ES-I3 (cell line): Measurements from ENCODE around the gene APOL4.
"Not testable (repeated sequence)": the region's sequence is repeated elsewhere in the genome, so short reads cannot be mapped to it uniquely, and the experiment has no call there.

Experiments
- H3K36me3 ChIP-seq: 2 replicates; pipeline ENCODE4 v1.6.1; 2013; ENCODE audit warnings: mild to moderate bottlenecking, low read length, control low read depth, moderate library complexity; ENCODE audit not compliant: insufficient read depth
- H3K4me1 ChIP-seq: 2 replicates; pipeline ENCODE4 v1.6.1; 2013; ENCODE audit warnings: mild to moderate bottlenecking, control low read depth, low read length; ENCODE audit not compliant: insufficient read depth
- H3K9ac ChIP-seq: 2 replicates; pipeline ENCODE4 v1.6.1; 2013; ENCODE audit warnings: low read depth, mild to moderate bottlenecking, low read length, moderate library complexity
- H3K9me3 ChIP-seq: 2 replicates; pipeline ENCODE4 v1.6.1; 2013; ENCODE audit warnings: mild to moderate bottlenecking, low read length, moderate library complexity; ENCODE audit not compliant: control insufficient read depth, insufficient read depth

Gene APOL4

GRCh38 chr22:36236388-36237319 lies 35.0 kb upstream of the APOL4 start:
- H3K9me3 ChIP-seq: no peaks in the 10 kb centered on the region; the same call in none of the 2 replicates
- H3K4me1 ChIP-seq: peaks cover 6% of the 10 kb centered on the region; the same call in 1 of the 2 replicates
- no peak overlapping the region for H3K9ac ChIP-seq
- H3K36me3 ChIP-seq: no peaks in the 10 kb centered on the region

DNA sequence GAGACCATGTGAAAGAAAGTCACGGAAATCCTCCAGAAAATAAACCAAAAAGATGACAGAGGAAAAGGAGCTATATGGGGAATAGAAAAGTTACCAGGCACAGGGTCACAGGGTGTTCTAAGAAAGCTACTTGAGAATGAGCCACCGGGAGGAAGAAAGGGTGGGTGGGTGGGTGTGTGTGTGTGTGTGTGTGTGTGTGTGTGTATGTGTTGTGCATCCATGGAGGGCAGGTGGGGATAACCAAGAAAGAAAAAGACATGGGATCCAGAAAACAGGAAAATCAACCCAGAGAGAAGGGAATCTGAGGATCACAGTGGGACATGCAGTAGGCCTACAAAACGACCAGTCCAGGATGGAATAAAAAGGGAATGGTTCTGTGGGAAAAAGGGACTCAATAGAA lies 34.0 kb upstream of the APOL4 start:
- peaks cover 6% of the 10 kb centered on the region; the same call in 1 of the 2 replicates for H3K4me1 ChIP-seq

DNA sequence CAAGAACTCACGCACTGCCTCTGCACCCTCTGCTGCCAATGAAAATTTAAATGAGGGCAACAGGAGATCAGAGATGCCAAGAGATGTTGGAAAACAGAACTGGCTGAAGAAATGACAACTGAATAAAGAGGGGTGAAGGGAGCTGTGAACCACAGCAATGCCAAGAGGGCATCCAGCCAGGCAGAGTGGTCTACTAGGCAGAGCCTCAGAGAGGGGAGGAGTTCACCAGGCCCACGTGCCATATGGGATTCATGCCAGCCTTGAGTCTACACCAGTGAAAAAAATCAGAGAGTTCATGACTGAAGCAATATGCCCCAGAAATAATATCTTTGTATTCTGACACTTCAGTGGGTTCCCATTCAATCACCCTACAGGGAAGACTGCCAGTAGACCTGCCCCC lies 33.3 kb upstream of the APOL4 start:
- Histone ChIP-seq H3K36me3 (no peaks in the 10 kb centered on the region), H3K9me3 (no peaks in the 10 kb centered on the region; the same call in 1 of the 2 replicates), H3K9ac (no peak overlapping the region), H3K4me1 (peaks cover 6% of the 10 kb centered on the region; the same call in 1 of the 2 replicates)

More for the DNA sequence above, 34.0 kb upstream of the APOL4 start:
- H3K36me3 ChIP-seq: no peaks in the 10 kb centered on the region
- H3K9me3 ChIP-seq: no peaks in the 10 kb centered on the region; the same call in none of the 2 replicates
- no peak overlapping the region for H3K9ac ChIP-seq

DNA sequence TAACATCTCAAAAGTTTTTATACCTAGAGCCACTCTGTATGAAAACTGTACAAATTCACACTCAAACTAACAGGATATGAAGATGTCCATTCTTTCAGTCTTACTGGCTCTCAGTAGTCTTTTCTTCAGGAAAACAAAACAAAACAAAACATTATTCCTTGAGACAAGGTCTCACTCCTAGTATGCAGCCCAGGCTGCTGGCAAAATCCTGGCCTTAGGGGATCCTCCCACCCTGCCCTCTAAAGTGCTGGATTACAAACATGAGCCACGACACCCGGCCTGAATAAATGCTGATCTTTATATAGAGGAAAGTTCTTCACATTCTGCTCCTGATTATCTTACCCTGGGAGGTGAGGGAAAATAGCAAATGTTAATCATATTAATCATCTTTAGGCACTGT lies 32.6 kb upstream of the APOL4 start:
- Histone ChIP-seq H3K36me3 (no peaks in the 10 kb centered on the region), H3K4me1 (peaks cover 6% of the 10 kb centered on the region; the same call in 1 of the 2 replicates), H3K9ac (no peak overlapping the region)

DNA sequence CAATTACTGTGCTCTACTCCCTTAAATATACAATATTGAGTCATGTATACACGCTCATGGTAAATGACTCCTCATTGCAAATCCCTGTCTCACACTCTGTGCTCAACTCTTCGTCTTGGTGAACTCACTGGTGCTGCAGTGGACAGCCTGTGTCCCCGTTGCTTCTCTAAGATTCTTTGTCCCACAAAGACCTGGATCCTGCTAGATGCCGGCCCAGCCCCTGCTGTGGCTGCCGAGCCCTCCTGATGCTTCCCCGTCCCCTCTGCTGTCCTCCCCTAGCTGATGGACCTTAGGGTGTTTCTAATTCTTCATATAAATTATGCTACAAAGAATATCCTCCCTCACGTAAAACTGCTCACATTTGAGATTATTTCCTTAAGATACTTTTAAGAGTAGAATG lies 32.2 kb upstream of the APOL4 start:
- H3K9me3 ChIP-seq: no peaks in the 10 kb centered on the region; the same call in 1 of the 2 replicates

More for the DNA sequence above, 32.6 kb upstream of the APOL4 start:
- no peaks in the 10 kb centered on the region; the same call in 1 of the 2 replicates for H3K9me3 ChIP-seq

GRCh38 chr22:36232715-36233401 lies 31.2 kb upstream of the APOL4 start:
- Histone ChIP-seq H3K36me3 (no peaks in the 10 kb centered on the region), H3K9ac (no peak overlapping the region), H3K4me1 (no peaks in the 10 kb centered on the region), H3K9me3 (no peaks in the 10 kb centered on the region; the same call in 1 of the 2 replicates)

More for the DNA sequence above, 32.2 kb upstream of the APOL4 start:
- Histone ChIP-seq H3K9ac (no peak overlapping the region), H3K4me1 (peaks cover 5% of the 10 kb centered on the region; the same call in 1 of the 2 replicates), H3K36me3 (no peaks in the 10 kb centered on the region)

DNA sequence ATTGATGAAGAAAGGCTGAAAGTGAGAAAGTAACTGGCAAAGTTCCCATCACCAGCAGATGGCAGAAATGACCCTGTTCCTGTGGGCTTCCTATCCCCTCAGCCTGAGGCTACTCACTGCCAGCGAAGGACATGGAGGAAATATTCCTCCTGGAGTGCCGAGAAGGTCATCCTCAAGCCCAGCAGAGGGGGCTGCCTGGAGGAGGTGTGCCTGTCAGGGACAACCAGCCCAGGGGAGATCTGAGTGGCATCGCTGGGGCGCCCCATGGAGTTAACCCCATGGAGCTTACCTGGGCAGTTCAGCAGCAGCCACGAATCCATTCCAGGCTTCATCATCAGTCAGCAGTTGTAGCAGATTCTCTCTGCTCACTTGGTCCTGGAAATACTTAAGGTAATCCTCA lies 29.4 kb upstream of the APOL4 start:
- H3K36me3 ChIP-seq, H3K9me3 ChIP-seq, H3K9ac ChIP-seq, H3K4me1 ChIP-seq: not testable (repeated sequence)

DNA sequence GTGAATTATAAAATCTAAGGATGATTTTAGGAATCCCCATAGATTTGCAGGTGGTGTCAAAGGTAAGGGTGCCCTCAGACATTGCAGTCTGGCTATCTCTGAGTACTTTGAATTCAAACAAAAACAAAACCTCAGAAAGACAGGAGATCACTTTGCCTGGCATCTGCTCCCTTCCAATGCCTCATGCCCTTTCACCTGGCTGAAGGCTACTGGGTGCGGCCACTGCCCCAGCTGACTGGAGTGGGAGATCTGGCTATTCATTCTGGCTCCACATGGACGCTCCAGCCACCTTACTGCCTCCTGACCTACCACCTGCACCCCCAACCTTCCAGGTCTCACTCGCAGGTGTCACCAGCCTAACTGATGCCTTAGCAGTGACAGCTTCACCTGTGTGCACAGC lies 28.0 kb upstream of the APOL4 start:
- not testable (repeated sequence) for H3K36me3 ChIP-seq, H3K4me1 ChIP-seq

GRCh38 chr22:36228944-36229343 lies 27.3 kb upstream of the APOL4 start:
- Histone ChIP-seq H3K36me3 (no peaks in the 10 kb centered on the region), H3K9ac (no peak overlapping the region), H3K9me3 (no peaks in the 10 kb centered on the region), H3K4me1 (no peaks in the 10 kb centered on the region)

More for the DNA sequence above, 28.0 kb upstream of the APOL4 start:
- H3K9ac ChIP-seq, H3K9me3 ChIP-seq: not testable (repeated sequence)

GRCh38 chr22:36228369-36228768 lies 26.8 kb upstream of the APOL4 start:
- H3K4me1 ChIP-seq, H3K9me3 ChIP-seq, H3K9ac ChIP-seq, H3K36me3 ChIP-seq: not testable (repeated sequence)

GRCh38 chr22:36227806-36228205 lies 26.2 kb upstream of the APOL4 start:
- Histone ChIP-seq H3K36me3 (no peaks in the 10 kb centered on the region), H3K9me3 (no peaks in the 10 kb centered on the region), H3K9ac (no peak overlapping the region), H3K4me1 (no peaks in the 10 kb centered on the region)

- no peaks in the 10 kb centered on the region for H3K9me3 ChIP-seq
- no peaks in the 10 kb centered on the region for H3K4me1 ChIP-seq
- no peak overlapping the region for H3K9ac ChIP-seq
- no peaks in the 10 kb centered on the region for H3K36me3 ChIP-seq
Measured at GRCh38 chr22:36227396-36227795, 25.8 kb upstream of the APOL4 start.

GRCh38 chr22:36226189-36226588 lies 24.6 kb upstream of the APOL4 start:
- H3K4me1 ChIP-seq: no peaks in the 10 kb centered on the region
- H3K9ac ChIP-seq: no peak overlapping the region
- no peaks in the 10 kb centered on the region for H3K36me3 ChIP-seq
- H3K9me3 ChIP-seq: no peaks in the 10 kb centered on the region

- H3K4me1 ChIP-seq: no peaks in the 10 kb centered on the region
- no peaks in the 10 kb centered on the region for H3K9me3 ChIP-seq
- H3K9ac ChIP-seq: no peak overlapping the region
- no peaks in the 10 kb centered on the region for H3K36me3 ChIP-seq
Measured at GRCh38 chr22:36225333-36225922, 23.8 kb upstream of the APOL4 start.
